ENCODE data around the gene SFXN5. TPM values are rescaled to one million over a fixed set of nuclear protein-coding genes. Genes with fewer than 3 reads are reported as not detected.
"Not testable (repeated sequence)": the region's sequence is repeated elsewhere in the genome, so short reads cannot be mapped to it uniquely, and the experiment has no call there.

SFXN5 gene
- 5.4 TPM for polyA plus RNA-seq (2013, experiment 1 of 2; ENCODE audit: insufficient read length)
- polyA plus RNA-seq (2013, experiment 2 of 2; ENCODE audit: insufficient read length): 5.4 TPM

DNA sequence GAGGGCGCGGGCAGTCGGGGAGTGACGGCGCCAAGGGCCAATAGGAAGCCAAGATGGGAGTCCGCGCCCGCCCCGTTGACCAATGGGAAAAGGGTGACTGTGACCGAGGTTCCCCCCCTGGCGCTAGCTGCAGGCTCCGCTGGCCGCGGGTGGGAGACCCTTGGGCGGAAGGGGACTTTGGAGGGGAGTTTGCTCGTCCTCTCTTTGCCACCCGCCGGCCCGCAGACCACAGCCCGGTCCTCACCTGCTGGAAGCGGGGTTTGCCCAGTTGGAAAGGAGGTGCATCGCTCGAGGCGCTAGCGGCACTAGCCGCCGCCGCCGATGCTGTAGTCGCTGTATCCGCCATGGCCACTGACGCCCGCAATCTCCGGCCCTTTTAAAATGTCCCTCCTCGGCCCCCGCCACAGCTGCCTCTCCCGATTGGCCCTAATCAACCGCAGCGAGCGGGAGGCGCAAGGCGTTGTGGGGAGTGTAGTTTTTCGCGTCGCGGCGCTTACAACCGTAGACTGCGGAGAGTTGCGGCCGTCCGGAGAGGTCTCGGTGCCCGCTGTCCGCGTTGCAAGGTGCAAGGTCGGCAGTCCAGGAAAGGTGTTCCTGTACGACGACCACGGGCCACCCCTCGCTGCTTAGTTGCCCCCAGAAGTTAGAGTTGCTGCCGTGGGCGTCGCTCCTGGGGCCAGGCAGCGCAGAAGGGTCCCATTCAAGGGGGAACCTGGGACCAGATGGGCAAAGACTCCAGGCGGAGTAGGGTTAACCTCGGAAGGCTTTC, at the start of gene SFXN5:
TSS of gene SFXN5 (minus strand) at position 353 of the 769 bp plus-strand sequence. CDS start at position 346, 7 bp downstream.
- DNase-seq: peak; percentile 97

- DNase-seq: not testable (repeated sequence)
Observed at GRCh38 chr2:73119611-73120239, 48.2 kb upstream of the SFXN5 start.

DNA sequence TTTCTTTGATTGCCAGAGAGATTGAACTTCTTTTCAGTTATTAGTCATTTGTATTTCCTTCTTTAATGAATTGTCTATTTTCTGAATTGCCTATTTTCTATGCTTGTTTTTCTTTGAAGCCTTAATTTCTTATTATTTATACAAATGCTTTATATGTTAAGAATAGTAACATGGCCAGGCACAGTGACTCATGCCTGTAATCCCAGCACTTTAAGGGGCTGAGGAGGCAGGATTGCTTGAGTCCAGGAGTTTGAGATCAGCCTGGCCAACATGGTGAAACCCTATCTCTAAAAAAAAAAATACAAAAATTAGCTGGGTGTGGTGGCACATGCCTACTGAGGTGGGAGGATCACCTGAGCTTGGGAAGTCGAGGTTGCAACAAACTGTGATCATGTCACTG, 45.9 kb upstream of the SFXN5 start:
- no peak for DNase-seq

- DNase-seq: no peak
Observed at GRCh38 chr2:73116182-73116960, 44.9 kb upstream of the SFXN5 start.

- DNase-seq: no peak
Observed at GRCh38 chr2:73114273-73114867, 42.9 kb upstream of the SFXN5 start.

GRCh38 chr2:73112913-73113854, 41.7 kb upstream of the SFXN5 start, which contains the start of gene RAB11FIP5:
Gene RAB11FIP5 (minus strand): TSS chr2:73112948. CDS start chr2:73112777, 171 bp downstream.
- peak; percentile 91 for DNase-seq

GRCh38 chr2:73112026-73112912, 40.8 kb upstream of the SFXN5 start:
- peak; percentile 41 for DNase-seq

- DNase-seq: peak; percentile 47
Observed at GRCh38 chr2:73111073-73112025, 39.8 kb upstream of the SFXN5 start.

- peak; percentile 53 for DNase-seq
Observed at GRCh38 chr2:73110168-73111072, 38.9 kb upstream of the SFXN5 start.

DNA sequence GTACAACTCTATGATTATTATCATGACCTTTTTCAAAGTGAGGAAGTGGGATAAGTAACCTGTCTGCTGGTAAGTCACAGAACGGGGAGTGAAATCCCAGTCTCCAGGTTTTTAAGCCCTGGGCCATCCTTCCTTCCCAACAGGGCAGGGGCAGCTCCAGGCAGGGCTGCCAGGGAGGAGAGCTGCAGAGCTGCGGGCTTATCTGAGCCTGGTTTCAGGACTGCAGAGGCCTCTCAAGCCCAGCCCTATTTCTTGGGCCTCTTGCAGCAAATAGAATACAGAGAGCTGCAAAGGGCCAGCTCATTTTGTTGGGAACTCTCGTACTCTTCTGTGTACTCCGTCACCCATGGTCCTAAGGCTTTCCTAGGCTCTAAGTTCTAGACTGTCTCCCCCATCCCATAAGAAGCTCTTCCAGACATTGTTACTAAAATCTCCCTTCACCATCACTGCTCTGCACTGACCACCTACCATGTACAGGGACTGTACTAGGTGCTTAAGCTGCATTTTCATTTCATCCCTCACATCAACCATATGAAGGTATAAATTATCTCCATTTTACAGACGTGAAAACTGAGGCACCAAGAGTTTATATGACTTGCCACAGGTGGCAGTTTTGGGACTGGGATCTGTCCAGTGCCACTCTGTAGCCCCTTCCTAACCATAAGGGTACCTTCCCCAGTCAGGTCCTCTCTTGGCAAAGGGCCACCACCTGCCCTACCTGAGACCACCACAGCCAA, 38.1 kb upstream of the SFXN5 start:
- DNase-seq: no peak

DNA sequence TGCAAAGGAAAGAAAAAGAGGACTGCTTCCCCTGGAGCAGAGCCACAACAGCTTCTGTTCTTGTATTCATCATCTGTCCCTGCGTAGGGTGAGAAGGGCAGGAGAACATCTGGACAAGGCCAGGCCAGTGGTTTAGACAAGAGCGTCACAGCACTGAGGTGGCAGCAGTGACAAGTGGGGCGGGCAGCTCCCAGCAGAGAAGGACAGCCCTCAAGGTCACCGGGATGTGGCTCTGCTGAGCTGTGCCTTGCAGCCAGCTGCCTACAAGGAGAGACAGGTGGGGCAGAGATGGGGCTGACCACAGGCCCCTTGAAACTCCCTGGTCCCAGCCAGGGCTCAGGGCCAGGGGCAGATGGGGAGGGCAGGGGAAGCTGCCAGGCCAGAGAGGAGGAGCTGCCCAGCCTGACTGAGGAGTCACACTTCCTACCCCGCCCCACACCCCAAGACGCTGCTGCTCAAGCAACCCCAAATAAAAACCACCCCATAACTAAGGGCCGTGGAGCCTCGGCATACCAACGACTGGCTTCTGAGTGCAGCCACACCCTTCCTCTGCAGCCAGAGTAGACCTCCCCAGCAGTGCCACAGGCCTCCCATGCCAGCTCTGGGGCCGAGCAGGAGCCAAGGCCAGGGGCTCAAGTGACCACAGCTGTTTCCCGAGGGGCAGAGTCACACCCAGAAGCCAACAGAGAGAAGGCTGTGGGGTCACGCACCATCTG, 35.9 kb upstream of the SFXN5 start:
- no peak for DNase-seq

DNA sequence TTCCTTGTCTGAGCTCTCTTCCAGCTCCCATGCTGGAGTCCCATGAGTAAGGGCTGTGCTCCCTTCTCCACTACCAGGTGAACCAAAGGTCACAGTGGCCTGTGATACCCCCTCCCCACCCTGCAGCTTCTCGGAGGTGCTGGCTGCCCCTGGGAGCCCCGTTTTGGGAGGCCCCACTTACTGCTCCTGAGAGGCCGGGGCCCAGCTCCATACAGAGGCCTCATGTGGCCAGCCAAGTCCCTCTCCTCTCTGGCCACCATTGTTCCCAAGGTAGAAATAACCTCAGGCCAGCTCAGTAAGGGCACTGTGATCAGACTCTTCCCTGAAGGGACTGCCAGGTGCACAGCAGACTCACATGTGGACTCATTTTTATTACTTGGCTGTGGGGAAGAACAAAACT, 35.3 kb upstream of the SFXN5 start:
- DNase-seq: no peak

GRCh38 chr2:73105511-73105971, 34.0 kb upstream of the SFXN5 start:
- peak; percentile 43 for DNase-seq

GRCh38 chr2:73104933-73105332, 33.4 kb upstream of the SFXN5 start:
- DNase-seq: no peak

DNA sequence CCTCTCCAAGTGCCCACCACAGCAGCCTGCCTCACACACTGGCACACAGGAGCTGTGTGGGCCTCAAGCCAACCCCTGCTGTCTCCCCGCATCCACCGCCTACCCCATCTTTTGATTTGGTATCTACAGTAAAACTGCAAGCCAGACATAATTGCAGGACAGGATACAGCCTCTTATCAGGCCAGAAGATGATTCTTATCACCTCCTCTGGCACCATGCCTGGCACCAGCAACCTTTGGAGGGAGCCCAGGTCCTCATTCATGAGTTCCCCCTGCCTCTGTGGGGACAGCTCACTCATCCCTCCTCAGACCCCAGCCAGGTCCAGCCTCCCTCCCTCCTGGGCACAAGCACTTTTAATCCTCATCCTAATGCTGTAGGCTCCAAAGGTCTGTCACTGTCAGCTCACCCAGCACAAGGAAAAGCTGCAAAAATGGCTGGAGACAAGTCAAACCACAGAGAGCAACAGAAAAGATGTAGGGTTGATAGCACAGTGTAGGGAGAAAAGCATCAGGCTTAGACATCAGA, 31.6 kb upstream of the SFXN5 start:
- no peak for DNase-seq

- DNase-seq: peak; percentile 64
Observed at GRCh38 chr2:73101626-73102256, 30.2 kb upstream of the SFXN5 start.
